Lower leg skin (tissue), 3 donors: ENCODE measurements around the gene GPX8.

Source experiments
- POLR2A ChIP-seq, 2 donors: fragments of 450-650 bp; IDR thresholded peaks; one replicate each; pipeline ENCODE4 v1.6.1; 2016 to 2017; ENCODE audit warnings: antibody characterized with exemption in 2 of 2, mild to moderate bottlenecking in 1 of 2, moderate library complexity in 1 of 2
- TF ChIP-seq, protein P1 (sequence below), 3 donors: fragments of 450-650 bp; IDR thresholded peaks; one replicate each; pipeline ENCODE4 v1.5.1; 2016; ENCODE audit warnings: antibody characterized with exemption in 3 of 3, mild to moderate bottlenecking in 3 of 3, moderate library complexity in 2 of 3

GRCh38 chr5:55175781-55176175, 15.8 kb downstream of the GPX8 start:
- TF ChIP-seq, protein P1, sequence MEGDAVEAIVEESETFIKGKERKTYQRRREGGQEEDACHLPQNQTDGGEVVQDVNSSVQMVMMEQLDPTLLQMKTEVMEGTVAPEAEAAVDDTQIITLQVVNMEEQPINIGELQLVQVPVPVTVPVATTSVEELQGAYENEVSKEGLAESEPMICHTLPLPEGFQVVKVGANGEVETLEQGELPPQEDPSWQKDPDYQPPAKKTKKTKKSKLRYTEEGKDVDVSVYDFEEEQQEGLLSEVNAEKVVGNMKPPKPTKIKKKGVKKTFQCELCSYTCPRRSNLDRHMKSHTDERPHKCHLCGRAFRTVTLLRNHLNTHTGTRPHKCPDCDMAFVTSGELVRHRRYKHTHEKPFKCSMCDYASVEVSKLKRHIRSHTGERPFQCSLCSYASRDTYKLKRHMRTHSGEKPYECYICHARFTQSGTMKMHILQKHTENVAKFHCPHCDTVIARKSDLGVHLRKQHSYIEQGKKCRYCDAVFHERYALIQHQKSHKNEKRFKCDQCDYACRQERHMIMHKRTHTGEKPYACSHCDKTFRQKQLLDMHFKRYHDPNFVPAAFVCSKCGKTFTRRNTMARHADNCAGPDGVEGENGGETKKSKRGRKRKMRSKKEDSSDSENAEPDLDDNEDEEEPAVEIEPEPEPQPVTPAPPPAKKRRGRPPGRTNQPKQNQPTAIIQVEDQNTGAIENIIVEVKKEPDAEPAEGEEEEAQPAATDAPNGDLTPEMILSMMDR (IDR thresholded peaks at IDR 0.05) = no peak
- TF ChIP-seq POLR2A (IDR thresholded peaks at IDR 0.05) = no peak
